ENCODE results near the gene AKAP6. TPM values are rescaled to one million over a fixed set of nuclear protein-coding genes. Genes with fewer than 3 reads are reported as not detected.

The AKAP6 gene
- total and polyA plus RNA-seq, 2 experiments from 2014 or later = 0.38 to 0.42 TPM

- no peaks in the 10 kb centered on the region for H3K36me3 ChIP-seq (ENCODE audit: insufficient read depth)
- no peak overlapping the region for H3K4me3 Mint-ChIP-seq
- no peaks in the 10 kb centered on the region for H3K27me3 Mint-ChIP-seq (ENCODE audit: insufficient read depth, low read depth, poor library complexity)
- H4K20me1 ChIP-seq (replicated peaks; ENCODE audit: insufficient read depth) = no peaks in the 10 kb centered on the region
- H2AFZ ChIP-seq = no peak overlapping the region
- H3K36me3 Mint-ChIP-seq (ENCODE audit: low read depth) = no peaks in the 10 kb centered on the region
- H3K9me3 Mint-ChIP-seq = no peaks in the 10 kb centered on the region
- no peaks in the 10 kb centered on the region for H3K79me2 ChIP-seq (replicated peaks; ENCODE audit: insufficient read depth)
- no peak overlapping the region for H3K27ac Mint-ChIP-seq
- no peak overlapping the region for H3K4me2 ChIP-seq
- DNase-seq (ENCODE audit: low spot score) = no peak
- H3K27me3 ChIP-seq (ENCODE audit: insufficient read depth) = no peaks in the 10 kb centered on the region
- H3K4me1 Mint-ChIP-seq = peaks cover 12% of the 10 kb centered on the region
- no peak for ATAC-seq
- no peaks in the 10 kb centered on the region; the same call in 1 of the 2 replicates for H3K9me2 ChIP-seq (ENCODE audit: insufficient read depth)
- H3K27ac ChIP-seq (ENCODE audit: low read depth) = no peak overlapping the region
- no peaks in the 10 kb centered on the region for H3F3A ChIP-seq (replicated peaks; ENCODE audit: low read depth)
- TF ChIP-seq POLR2AphosphoS5 (IDR thresholded peaks at IDR 0.05; ENCODE audit: low read depth) (no peak), REST (IDR thresholded peaks at IDR 0.05; ENCODE audit: unreplicated experiment) (no peak), ZNF331 (CRISPR knock-in tag; IDR thresholded peaks at IDR 0.05; ENCODE audit: low read depth) (no peak)
- no peak overlapping the region for H3K4me3 ChIP-seq
- H3K4me1 ChIP-seq (ENCODE audit: insufficient read depth) = no peaks in the 10 kb centered on the region
Observed at GRCh38 chr14:32706721-32707519, 377.8 kb downstream of the AKAP6 start.

GRCh38 chr14:32707742-32708500, 378.8 kb downstream of the AKAP6 start:
- DNase-seq (ENCODE audit: low spot score) (no peak), ATAC-seq (no peak)
- Histone ChIP-seq H3K4me1 (ENCODE audit: insufficient read depth) (no peaks in the 10 kb centered on the region), H3K79me2 (replicated peaks; ENCODE audit: insufficient read depth) (no peaks in the 10 kb centered on the region), H3K36me3 (ENCODE audit: insufficient read depth) (no peaks in the 10 kb centered on the region), H3F3A (replicated peaks; ENCODE audit: low read depth) (no peaks in the 10 kb centered on the region), H3K9me2 (ENCODE audit: insufficient read depth) (no peaks in the 10 kb centered on the region; the same call in 1 of the 2 replicates), H3K27ac (ENCODE audit: low read depth) (no peak overlapping the region), H3K4me2 (no peak overlapping the region), H4K20me1 (replicated peaks; ENCODE audit: insufficient read depth) (no peaks in the 10 kb centered on the region), H3K27me3 (ENCODE audit: insufficient read depth) (no peaks in the 10 kb centered on the region), H3K4me3 (no peak overlapping the region), H2AFZ (no peak overlapping the region)
- Mint-ChIP-seq H3K36me3 (ENCODE audit: low read depth) (no peaks in the 10 kb centered on the region), H3K27me3 (ENCODE audit: insufficient read depth, low read depth, poor library complexity) (no peaks in the 10 kb centered on the region), H3K27ac (no peak overlapping the region), H3K9me3 (no peaks in the 10 kb centered on the region), H3K4me1 (peaks cover 7% of the 10 kb centered on the region), H3K4me3 (no peak overlapping the region)
- TF ChIP-seq CREB1 (CRISPR knock-in tag; IDR thresholded peaks at IDR 0.05; ENCODE audit: low read depth) = no peak
- no peak for TF ChIP-seq ZNF114 (CRISPR knock-in tag; IDR thresholded peaks at IDR 0.05)
- no peak for TF ChIP-seq POLR2AphosphoS5 (IDR thresholded peaks at IDR 0.05; ENCODE audit: low read depth)
- TF ChIP-seq, protein P1, sequence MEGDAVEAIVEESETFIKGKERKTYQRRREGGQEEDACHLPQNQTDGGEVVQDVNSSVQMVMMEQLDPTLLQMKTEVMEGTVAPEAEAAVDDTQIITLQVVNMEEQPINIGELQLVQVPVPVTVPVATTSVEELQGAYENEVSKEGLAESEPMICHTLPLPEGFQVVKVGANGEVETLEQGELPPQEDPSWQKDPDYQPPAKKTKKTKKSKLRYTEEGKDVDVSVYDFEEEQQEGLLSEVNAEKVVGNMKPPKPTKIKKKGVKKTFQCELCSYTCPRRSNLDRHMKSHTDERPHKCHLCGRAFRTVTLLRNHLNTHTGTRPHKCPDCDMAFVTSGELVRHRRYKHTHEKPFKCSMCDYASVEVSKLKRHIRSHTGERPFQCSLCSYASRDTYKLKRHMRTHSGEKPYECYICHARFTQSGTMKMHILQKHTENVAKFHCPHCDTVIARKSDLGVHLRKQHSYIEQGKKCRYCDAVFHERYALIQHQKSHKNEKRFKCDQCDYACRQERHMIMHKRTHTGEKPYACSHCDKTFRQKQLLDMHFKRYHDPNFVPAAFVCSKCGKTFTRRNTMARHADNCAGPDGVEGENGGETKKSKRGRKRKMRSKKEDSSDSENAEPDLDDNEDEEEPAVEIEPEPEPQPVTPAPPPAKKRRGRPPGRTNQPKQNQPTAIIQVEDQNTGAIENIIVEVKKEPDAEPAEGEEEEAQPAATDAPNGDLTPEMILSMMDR (conservative IDR thresholded peaks at IDR 0.05; ENCODE audit: low read depth in 2 of 2) = no peak
- no peak for TF ChIP-seq NANOG (IDR thresholded peaks at IDR 0.05; ENCODE audit: borderline replicate concordance)
- no peak for TF ChIP-seq REST (IDR thresholded peaks at IDR 0.05; ENCODE audit: unreplicated experiment)
- TF ChIP-seq EZH2phosphoT487 (IDR thresholded peaks at IDR 0.05; ENCODE audit: unreplicated experiment) = no peak
- TF ChIP-seq JUNB (IDR thresholded peaks at IDR 0.05; ENCODE audit: unreplicated experiment) = no peak

All from GM23338 (cell line).